NCI-H460 (cell line): ENCODE data around the gene GBA2. TPM values are rescaled to one million over a fixed set of nuclear protein-coding genes. Genes with fewer than 3 reads are reported as not detected.

ENCODE experiments used
- DNase-seq: peaks from one replicate; pipeline ENCODE4 v3.0.0-alpha.2; 2016; ENCODE audit warnings: low read depth; ENCODE audit errors: extremely low read depth
- total RNA-seq: library from RNA; depleted of rRNA; stranded (reverse); fragments of >200 nt; shearing (Covaris generic); gene quantifications from 2 replicates; pipeline ENCODE4 v1.2.3, GENCODE V29; 2014

The GBA2 gene
- total RNA-seq, 1 experiment from 2014 or later = 24.0 TPM

GRCh38 chr9:35718721-35719511, 30.1 kb downstream of the GBA2 start:
- DNase-seq = no peak

GRCh38 chr9:35717132-35717870, 31.7 kb downstream of the GBA2 start:
- DNase-seq = no peak

- no peak for DNase-seq
These were observed 32.8 kb downstream of the GBA2 start for GRCh38 chr9:35716230-35716629.

- no peak for DNase-seq
These were observed 34.3 kb downstream of the GBA2 start for GRCh38 chr9:35714579-35715252.

GRCh38 chr9:35714123-35714522, 34.9 kb downstream of the GBA2 start:
- DNase-seq = no peak

GRCh38 chr9:35713578-35713977, 35.5 kb downstream of the GBA2 start:
- DNase-seq = no peak

- no peak for DNase-seq
These were observed 36.1 kb downstream of the GBA2 start for GRCh38 chr9:35712762-35713400.

- DNase-seq = no peak
These were observed 37.3 kb downstream of the GBA2 start for GRCh38 chr9:35711501-35712428.

- DNase-seq = no peak
These were observed 38.1 kb downstream of the GBA2 start for GRCh38 chr9:35710818-35711500.

- DNase-seq = no peak
These were observed 40.9 kb downstream of the GBA2 start for GRCh38 chr9:35708146-35708545.

- DNase-seq = no peak
These were observed 42.1 kb downstream of the GBA2 start for GRCh38 chr9:35706951-35707350.

- DNase-seq = no peak
These were observed 43.1 kb downstream of the GBA2 start for GRCh38 chr9:35705836-35706430.

GRCh38 chr9:35705372-35705771, 43.7 kb downstream of the GBA2 start:
- DNase-seq = no peak

- no peak for DNase-seq
These were observed 44.9 kb downstream of the GBA2 start for GRCh38 chr9:35703906-35704672.

- no peak for DNase-seq
These were observed 46.3 kb downstream of the GBA2 start for GRCh38 chr9:35702696-35703095.

GRCh38 chr9:35700942-35701341, 48.1 kb downstream of the GBA2 start:
- no peak for DNase-seq

GRCh38 chr9:35700031-35700430, 49.0 kb downstream of the GBA2 start:
- DNase-seq = no peak

- no peak for DNase-seq
These were observed 50.8 kb downstream of the GBA2 start for GRCh38 chr9:35698231-35698630.
